Dermis blood vessel endothelial cell (primary cell): ENCODE data around the gene SCAI. TPM values are rescaled to one million over a fixed set of nuclear protein-coding genes. Genes with fewer than 3 reads are reported as not detected.

Experiments used
- DNase-seq: peaks from one replicate; pipeline ENCODE4 v3.0.0; 2010
- total RNA-seq: library from RNA; depleted of rRNA; stranded (reverse); fragments of >200 nt; gene quantifications from 2 replicates; pipeline ENCODE4 v1.2.3, GENCODE V29; 2014

SCAI gene
- total RNA-seq, 1 donor from 2014 or later, result 13.6 TPM

DNA sequence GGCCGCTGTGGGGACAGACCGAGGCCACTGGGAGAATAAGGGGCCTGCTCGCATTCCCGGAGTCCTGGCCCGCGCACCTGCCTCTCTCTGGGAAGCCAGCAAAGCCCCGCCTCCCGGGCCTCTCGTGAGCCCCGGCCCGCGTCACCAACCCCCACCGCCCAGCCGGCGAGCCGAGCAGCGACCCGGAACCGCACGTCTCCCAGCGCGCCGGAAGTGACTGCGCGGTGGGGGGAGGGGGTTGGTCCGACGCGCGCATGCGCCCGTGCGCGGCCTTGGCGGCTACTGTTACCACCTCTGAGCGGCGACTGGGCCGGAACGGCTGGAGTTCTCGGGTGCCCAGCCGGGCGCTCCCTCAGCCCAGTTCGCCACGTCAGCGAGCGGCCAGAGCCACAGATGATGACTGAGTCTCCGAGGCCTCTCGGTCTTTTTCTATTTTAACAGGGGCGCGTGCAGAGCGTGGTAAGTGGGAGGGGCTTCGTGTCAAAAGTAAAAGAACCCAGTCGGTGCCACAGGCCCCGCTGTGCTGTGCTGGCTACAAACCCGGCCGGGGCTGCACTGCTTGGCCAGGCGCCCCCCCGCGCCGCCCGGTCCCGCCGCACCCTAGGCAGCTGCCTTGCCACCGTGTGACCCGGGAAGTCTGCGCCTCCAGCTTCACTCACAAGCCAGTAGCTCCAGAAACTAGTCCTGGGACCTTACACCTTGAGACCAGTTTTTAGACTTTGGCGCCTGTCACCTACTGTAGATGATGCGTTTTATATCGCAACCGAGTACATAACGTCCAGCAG is 202.2 kb downstream of the SCAI start, which contains the start of gene GOLGA1:
GOLGA1 (minus strand) TSS at position 190 of the 785 bp plus-strand sequence. CDS start 2,372 bp downstream, outside the sequence.
- peak; percentile 97 for DNase-seq

DNA sequence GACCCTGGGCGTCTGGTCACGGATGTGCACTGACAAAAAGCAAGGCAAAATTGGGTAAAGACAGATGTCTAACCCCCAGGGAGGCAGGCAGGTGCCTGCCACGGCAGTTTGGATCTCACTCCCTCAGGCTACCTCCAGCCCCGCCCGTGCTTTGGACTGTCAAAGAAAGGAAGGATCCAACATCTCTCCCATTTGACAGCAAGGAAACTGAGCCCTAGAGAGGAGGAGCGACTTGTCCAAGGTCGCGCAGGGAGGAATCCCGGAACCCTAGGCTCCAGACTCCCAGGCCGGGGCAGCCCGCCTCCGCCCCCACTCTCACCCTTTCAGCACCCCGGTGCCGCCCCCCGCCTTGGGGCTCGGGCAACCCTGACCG is 202.8 kb downstream of the SCAI start:
- no peak for DNase-seq

DNA sequence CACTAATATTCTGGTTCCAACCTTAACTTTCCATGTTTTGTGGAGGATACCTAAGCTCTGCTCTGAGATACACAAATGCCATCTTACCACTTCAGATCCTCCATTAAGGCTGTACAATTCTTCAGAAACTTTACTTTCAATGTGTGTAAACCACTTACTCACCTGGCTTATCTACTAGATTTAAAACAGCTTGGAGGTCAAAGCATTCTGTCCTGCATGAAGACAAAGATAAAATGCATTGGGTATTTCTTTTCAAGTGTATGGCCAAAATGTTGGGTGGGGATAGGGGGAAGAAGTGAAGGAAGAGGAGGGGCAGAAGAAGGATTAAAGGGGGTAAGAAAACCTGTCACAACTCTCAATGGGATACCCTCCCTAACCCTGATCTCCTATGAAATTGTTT is 203.4 kb downstream of the SCAI start:
- no peak for DNase-seq

DNA sequence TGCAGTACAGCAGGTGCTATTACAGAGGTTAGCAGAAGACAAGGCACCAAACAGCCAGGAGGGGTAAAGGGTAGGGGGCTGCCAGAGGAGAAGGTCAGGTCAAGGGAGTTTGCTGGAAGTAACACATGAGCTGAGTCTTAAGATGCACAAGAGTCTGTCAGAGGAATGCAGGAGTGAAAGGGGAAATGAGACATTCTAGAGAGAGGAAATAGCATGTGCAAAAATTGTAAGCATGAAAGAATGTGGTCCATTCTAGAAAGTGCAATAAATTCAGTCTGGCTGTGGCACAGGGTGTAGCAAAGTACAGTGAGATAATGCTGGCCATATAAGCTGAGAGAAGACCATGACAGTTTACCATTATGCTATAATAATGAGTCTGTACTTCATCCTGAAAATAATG is 209.0 kb downstream of the SCAI start:
- DNase-seq, result peak; percentile 63

DNA sequence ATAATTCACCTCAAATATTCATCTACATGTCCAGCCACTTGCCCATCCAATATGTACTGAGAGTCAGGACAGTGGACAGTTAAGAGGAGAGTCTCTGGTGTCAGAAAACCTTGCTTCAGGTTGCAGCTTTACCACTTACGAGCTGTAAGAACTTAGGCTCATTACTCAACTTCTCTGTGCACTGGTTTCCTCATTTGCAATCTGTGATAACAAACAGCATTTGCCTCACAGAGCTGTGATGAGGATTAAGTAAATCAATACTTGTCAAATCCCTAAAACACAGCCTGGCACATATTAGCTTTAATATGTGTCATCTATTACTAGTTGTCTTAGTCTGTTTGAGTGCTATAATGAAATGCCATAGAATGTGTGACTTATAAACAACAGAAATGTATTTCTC is 211.0 kb downstream of the SCAI start:
- DNase-seq, result no peak

DNA sequence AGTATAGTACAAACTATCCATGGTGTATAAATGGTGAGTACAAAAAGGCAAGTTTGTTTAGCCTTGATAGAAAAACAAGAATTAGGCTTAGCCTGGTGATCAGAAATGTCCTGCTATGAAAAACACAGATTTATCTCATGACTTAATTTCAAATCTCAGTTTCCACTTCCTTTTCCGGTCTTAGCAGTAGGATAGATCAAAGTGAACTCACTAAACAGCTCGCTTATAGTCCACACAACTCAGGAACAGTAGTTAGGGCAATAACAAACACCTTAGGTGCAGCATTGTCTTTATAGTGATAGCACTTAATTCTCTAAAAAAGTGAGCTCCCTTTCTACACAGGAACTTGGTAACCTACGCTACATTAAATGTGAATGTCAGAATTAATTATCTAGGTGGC is 213.9 kb downstream of the SCAI start:
- DNase-seq, result peak; percentile 63

DNA sequence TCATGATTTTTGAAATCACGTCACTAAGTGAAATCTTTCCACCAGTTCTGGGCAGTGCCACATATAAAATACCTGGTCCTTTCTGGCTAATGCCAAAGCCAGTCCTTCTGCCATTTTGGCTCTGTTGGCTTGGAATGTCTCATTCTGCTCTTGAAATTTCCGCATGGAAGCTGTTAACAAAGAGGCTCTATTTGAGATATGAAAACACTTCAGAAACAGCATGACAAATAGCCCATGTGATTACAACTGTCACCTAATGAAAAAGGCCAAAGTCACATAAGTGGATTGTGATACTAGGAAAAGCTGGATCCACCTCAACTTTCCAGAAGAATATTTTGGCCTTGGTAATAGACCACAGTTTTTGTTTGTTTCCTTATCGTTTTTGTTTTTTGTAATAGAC is 215.2 kb downstream of the SCAI start:
- no peak for DNase-seq

DNA sequence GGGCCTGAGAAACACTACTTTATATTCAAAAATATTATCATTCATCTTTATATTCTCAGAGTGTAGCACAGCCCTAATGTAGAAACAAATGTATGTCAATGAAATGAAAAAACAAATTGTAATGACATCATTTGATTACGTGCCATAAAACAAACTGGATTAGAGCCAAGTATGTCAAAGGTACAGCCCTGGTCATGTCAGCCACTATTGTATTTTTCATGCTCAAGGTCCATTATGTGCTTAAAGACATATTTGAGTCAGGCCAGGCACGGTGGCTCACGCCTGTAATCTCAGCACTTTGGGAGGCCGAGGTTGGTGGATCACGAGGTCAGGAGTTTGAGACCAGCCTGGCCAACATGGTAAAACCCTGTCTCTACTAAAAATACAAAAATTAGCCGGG is 222.9 kb downstream of the SCAI start:
- DNase-seq, result peak; percentile 81

DNA sequence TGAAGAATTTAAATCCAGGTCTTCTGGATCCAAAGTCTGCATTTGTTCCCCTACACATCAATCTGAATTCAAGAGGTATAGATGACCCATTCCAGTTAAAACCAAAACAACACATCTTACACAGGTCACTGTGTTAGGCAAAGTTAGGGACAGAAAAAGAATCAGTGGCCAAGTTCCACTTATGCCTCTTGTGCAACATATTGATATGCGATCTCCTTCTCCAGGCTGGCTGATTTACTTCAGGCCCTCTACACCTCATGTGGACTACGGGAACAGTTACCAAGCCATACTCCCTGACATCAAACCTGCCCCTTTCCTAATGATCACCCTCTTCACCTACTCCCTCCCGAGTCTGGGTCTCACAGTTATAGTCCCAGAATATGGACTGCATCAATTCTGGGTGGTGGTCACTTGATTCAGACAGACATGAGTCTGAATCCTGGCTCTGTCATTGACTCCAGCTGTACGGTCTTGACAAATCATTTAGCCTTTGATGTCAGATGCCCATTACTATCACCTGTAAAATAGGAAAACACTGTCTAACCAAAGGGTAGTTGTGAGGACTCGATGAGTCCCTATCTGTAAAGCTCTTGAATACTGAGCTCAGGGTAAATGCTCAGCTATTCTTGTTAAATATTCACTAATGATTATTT is 228.4 kb downstream of the SCAI start:
- no peak for DNase-seq

DNA sequence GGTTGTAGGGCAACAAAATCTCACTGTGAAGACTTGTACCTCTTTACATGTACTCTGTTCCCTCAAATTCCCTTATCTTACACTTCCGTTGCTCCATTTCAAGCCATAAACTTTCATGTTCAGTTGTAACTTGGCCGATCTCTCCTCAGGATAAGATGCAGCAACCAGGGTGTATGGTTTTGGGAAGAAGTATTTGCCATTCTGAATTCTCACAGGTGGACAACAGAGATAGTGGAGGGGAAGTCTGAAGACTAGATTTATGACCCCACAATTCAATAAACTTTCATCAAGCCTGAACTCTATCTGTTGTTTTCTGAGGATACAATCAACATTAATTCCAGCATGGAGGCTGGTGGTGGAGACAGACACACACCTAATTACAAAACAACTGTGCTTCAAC is 229.9 kb downstream of the SCAI start:
- DNase-seq, result no peak

DNA sequence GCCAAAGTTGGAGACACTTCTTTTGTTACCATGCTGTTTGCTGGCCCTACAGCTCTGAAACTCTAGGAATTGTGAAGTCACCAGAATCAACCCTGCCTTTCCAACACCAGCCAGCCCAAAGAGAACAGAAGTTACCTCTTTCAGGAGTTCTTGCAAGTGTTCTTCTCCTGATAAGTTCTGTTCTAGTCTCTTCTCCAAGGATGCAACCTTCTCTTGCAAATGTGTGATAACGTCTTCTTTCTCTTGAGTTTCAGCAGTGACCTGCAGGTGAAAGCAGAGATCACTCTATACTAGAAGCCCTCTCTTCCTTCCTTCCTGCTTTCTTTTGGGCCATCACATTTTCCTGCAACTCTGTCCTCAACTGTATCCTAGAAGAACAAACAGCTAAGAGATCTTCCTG is 231.6 kb downstream of the SCAI start:
- DNase-seq, result no peak

DNA sequence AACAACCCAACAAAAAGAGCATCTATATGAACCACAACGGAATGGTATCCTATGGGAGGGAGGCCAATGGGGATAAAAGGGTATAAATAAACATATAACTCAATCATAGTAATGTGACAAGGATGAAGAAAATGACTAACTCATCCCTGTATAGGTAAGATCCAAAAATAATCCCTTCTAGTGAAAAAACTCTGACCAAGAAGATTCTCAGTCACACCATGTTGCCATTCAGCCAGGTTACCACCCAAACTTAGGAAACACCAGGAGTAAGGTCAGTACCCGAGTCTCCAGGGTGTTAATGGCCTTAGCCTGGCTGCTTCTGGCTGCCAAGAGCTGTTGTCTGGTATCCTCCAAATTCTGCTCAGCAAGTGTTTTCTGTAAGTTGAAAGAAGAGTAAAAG is 235.2 kb downstream of the SCAI start:
- no peak for DNase-seq

DNA sequence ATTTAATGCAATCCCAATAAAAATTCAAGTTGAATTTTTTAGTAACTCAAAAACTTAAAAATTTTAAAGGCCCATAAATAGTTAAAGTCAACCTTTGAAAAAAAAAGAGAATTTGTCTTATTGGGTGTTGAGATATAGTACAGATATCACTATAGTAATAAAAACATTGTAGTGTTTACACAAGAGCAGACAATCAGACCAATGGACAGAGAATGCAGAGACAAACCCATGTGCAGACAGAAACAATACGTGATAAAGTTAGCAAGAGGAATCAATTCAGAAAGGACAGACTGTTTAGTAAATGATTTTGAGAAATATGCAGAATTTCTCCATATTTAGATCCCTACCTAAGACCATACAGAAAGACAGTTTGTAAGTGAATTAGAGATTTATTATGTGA is 236.4 kb downstream of the SCAI start:
- DNase-seq, result peak; percentile 36

DNA sequence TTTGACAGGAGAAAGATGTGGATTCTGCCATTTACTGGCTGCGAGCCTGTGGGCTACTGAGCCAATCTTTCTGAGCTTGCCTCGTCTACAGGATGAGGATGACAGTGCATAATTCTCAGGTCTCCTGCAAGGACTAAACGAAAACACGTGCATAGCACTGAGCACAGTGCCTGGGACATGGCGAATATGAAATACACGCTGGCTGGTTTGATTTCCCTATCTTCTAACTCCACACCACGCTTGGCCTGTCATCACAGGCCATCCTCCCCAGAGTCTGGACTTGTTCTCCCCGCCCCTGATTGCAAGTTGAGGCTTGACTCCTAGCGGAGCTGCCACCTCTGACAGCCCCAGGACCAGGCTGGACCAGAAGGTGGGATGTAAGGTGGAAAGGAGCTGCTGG is 243.5 kb downstream of the SCAI start:
- DNase-seq, result no peak

DNA sequence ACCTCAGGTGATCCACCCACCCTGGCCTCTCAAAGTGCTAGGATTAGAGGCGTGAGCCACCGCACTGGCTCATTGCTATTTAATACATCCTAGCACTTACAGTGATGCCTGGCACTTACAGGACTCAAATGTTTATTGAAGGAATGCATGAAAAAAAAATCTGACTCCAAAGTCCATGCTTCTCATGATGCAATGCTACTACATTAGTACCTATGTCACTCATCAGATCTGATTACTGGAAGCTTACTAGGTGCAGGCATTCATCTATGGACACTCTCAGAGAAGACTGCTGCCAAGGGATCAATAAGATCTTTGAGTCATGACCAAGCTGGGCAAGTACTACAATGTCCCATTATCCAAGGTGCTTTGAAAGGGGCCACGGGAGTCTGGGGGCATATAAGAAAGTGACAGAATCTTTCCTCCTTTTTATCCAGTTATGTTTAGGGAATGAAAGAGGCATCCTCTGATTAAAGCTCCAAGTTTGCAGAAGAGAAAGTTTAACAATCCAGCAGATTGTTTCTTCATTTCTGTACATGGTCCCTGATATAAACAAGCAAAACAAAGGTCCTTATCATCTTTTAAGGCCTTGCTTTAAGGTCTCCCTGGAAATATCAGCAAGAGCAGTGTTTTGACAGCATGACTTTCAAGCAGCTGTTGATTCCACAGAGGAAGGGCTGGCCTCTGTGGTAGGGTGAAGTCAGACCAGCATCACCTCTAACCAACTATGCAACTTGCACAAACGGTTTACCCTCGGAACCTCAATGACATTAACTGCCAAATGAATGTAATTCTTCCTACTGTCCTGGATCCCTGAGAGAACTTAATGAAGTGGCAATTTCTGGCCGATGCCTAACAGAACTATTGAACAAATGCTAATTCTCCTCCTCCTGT is 245.5 kb downstream of the SCAI start:
- no peak for DNase-seq

DNA sequence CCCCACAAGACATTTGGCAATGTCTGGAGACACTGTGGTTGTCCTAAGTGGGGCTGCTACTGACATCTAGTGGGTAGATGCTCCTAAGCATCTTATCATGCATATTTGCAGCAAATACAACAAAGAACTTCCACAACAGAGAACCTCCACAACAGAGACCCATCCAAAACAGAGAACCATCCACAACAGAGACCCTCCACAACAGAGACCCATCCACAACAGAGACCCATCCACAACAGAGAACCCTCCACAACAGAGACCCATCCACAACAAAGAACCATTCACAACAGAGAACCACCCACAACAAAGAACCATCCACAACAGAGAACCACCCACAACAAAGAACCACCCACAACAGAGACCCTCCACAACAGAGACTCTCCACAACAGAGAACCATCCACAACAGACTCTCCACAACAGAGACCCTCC is 248.6 kb downstream of the SCAI start:
- peak; percentile 78 for DNase-seq

DNA sequence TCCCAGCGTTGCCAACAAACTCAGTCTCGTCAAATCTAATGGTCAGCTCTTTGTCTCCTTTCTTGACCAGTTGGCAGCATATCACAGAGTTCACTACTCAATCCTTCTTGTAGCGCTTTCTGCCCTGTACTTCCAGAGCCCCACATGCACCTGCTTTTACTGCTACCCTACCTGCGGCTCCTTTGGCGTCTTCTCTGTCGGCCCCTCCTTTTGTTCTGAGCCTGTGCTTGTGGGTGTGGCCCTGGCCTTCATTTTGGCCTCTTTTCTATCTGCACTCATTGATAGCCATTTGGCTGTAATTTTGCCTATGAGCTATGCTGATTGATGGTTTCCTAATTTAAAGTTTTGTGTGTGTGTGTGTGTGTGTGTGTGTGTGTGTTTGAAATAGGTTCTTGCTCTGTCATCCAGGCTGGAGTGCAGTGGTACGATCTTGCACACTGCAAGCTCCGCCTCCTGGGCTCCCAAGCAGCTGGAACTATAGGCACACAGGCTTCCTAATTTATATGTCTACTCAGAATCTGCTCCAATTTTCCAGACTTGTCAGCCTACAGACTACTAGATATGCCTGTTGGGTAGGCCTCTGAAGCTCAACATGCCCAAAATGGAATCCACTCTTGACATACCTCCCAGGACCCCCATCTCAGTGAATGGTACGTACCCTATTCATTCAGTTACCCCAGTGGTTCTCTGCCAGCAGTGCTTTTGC is 249.1 kb downstream of the SCAI start:
- DNase-seq, result no peak

Other genes starting within 250 kb of the SCAI start
- gene GOLGA1, start 202.4 kb downstream of the SCAI start, total RNA-seq, result 12.6 and 15.5 TPM in 2 replicates
- gene PPP6C, start 46.3 kb upstream of the SCAI start, total RNA-seq, result 16.7 and 28.8 TPM in 2 replicates
- gene RABEPK, start 57.0 kb upstream of the SCAI start, total RNA-seq, result 19.9 and 20.4 TPM in 2 replicates
- 127 and 380 TPM in 2 replicates for gene HSPA5, start 97.8 kb upstream of the SCAI start, total RNA-seq
- 62.5 and 63.1 TPM in 2 replicates for gene GAPVD1, start 118.3 kb upstream of the SCAI start, total RNA-seq